HG02970 (cell line): ENCODE measurements around the gene ZNF219.
A peak's percentile ranks its signal among the peaks of the same experiment; 100 is the strongest.

Experiments used
- ATAC-seq: cut with Tn5 transposase; IDR thresholded peaks from one replicate; pipeline ENCODE4 v1.9.1; 2021; ENCODE audit warnings: mild to moderate bottlenecking, moderate library complexity, moderate number of reproducible peaks; ENCODE audit not compliant: unreplicated experiment, low FRiP score

Gene ZNF219

GRCh38 chr14:21098076-21098891, at the start of gene ZNF219:
Gene ZNF219, minus strand, starts transcription at chr14:21098655. Its CDS starts 5,064 bp downstream, at chr14:21093591.
- no peak for ATAC-seq

- no peak for ATAC-seq
Observed at GRCh38 chr14:21145437-21145836, 47.0 kb upstream of the ZNF219 start.

- ATAC-seq: no peak
Observed at GRCh38 chr14:21142357-21142756, 43.9 kb upstream of the ZNF219 start.

GRCh38 chr14:21136024-21136423, 37.6 kb upstream of the ZNF219 start:
- ATAC-seq: no peak

- ATAC-seq: no peak
Observed at GRCh38 chr14:21133901-21134300, 35.4 kb upstream of the ZNF219 start.

- no peak for ATAC-seq
Observed at GRCh38 chr14:21123429-21123828, 25.0 kb upstream of the ZNF219 start.

- no peak for ATAC-seq
Observed at GRCh38 chr14:21121122-21121521, 22.7 kb upstream of the ZNF219 start.

- ATAC-seq: no peak
Observed at GRCh38 chr14:21120686-21121085, 22.2 kb upstream of the ZNF219 start.

- ATAC-seq: no peak
Observed at GRCh38 chr14:21118933-21119332, 20.5 kb upstream of the ZNF219 start.

GRCh38 chr14:21113369-21113768, 14.9 kb upstream of the ZNF219 start:
- ATAC-seq: no peak

GRCh38 chr14:21112255-21112654, 13.8 kb upstream of the ZNF219 start:
- ATAC-seq: no peak

- no peak for ATAC-seq
Observed at GRCh38 chr14:21109377-21110138, 11.1 kb upstream of the ZNF219 start.

- no peak for ATAC-seq
Observed at GRCh38 chr14:21108791-21109190, 10.3 kb upstream of the ZNF219 start.

- no peak for ATAC-seq
Observed at GRCh38 chr14:21107283-21107800, 8.9 kb upstream of the ZNF219 start.

GRCh38 chr14:21106498-21107282, 8.2 kb upstream of the ZNF219 start:
- ATAC-seq: no peak

GRCh38 chr14:21106176-21106497, 7.7 kb upstream of the ZNF219 start:
- ATAC-seq: no peak

- no peak for ATAC-seq
Observed at GRCh38 chr14:21105095-21105494, 6.6 kb upstream of the ZNF219 start.

- peak; percentile 27 for ATAC-seq
Observed at GRCh38 chr14:21104448-21105060, 6.1 kb upstream of the ZNF219 start.

- ATAC-seq: peak; percentile 88
Observed at GRCh38 chr14:21103710-21104447, 5.4 kb upstream of the ZNF219 start.

GRCh38 chr14:21103411-21103709, 4.9 kb upstream of the ZNF219 start:
- no peak for ATAC-seq
